Suppressor macrophage (primary cell): ENCODE measurements around the gene EBPL.
A peak's percentile ranks its signal among the peaks of the same experiment; 100 is the strongest.
"Not testable (repeated sequence)": the region's sequence is repeated elsewhere in the genome, so short reads cannot be mapped to it uniquely, and the experiment has no call there.

Source experiments
- DNase-seq, 4 experiments: peaks; one replicate each; pipeline ENCODE4 v3.0.0-alpha.2; 2020 to 2022
- total RNA-seq, 17 experiments: gene quantifications; one replicate each; lab custom pipeline; 2026; ENCODE audit warnings: mixed read lengths in 6 of 17, inconsistent platforms in 3 of 17; lab: John Stamatoyannopoulos, UW

The EBPL gene
- total RNA-seq: 3.0 to 7.6 (median 5.0) reads per million in 17 experiments

- DNase-seq: peak; percentile 87 to 94 (median 91)
Measured at GRCh38 chr13:49690995-49691784, at the start of gene EBPL. TSS of gene EBPL (minus strand) at chr13:49691486. CDS start at chr13:49691424, 62 bp downstream.

- DNase-seq: peak in 2 of 4 experiments; percentile 15 to 22
Measured at GRCh38 chr13:49740870-49741269, 49.6 kb upstream of the EBPL start.

- no peak for DNase-seq
Measured at GRCh38 chr13:49739498-49740187, 48.4 kb upstream of the EBPL start.

- no peak for DNase-seq
Measured at GRCh38 chr13:49733181-49733951, 42.1 kb upstream of the EBPL start.

GRCh38 chr13:49731766-49732165 lies 40.5 kb upstream of the EBPL start:
- no peak for DNase-seq

- DNase-seq: no peak
Measured at GRCh38 chr13:49716615-49717014, 25.3 kb upstream of the EBPL start.

- DNase-seq: no peak
Measured at GRCh38 chr13:49714757-49715156, 23.5 kb upstream of the EBPL start.

GRCh38 chr13:49711218-49711863 lies 20.1 kb upstream of the EBPL start:
- no peak for DNase-seq

- not testable (repeated sequence) for DNase-seq
Measured at GRCh38 chr13:49704264-49704663, 13.0 kb upstream of the EBPL start.

- no peak for DNase-seq
Measured at GRCh38 chr13:49701491-49701890, 10.2 kb upstream of the EBPL start.

GRCh38 chr13:49697468-49697867 lies 6.2 kb upstream of the EBPL start:
- DNase-seq: no peak

- DNase-seq: peak in 3 of 4 experiments; percentile 18 to 31 (median 27)
Measured at GRCh38 chr13:49694446-49694845, 3.2 kb upstream of the EBPL start.

- no peak for DNase-seq
Measured at GRCh38 chr13:49693877-49694276, 2.6 kb upstream of the EBPL start.

- DNase-seq: no peak
Measured at GRCh38 chr13:49693191-49693733, 2.0 kb upstream of the EBPL start.

- peak in 2 of 4 experiments; percentile 21 to 25 for DNase-seq
Measured at GRCh38 chr13:49690133-49690994, 922 bp downstream of the EBPL start.

- no peak for DNase-seq
Measured at GRCh38 chr13:49683489-49683888, 7.8 kb downstream of the EBPL start.

- no peak for DNase-seq
Measured at GRCh38 chr13:49681842-49682435, 9.3 kb downstream of the EBPL start.

GRCh38 chr13:49679246-49679645 lies 12.0 kb downstream of the EBPL start:
- peak in 1 of 4 experiments; percentile 30 for DNase-seq

- no peak for DNase-seq
Measured at GRCh38 chr13:49678191-49678914, 12.9 kb downstream of the EBPL start.
